ENCODE measurements around the gene SNAI1. TPM values are rescaled to one million over a fixed set of nuclear protein-coding genes. Genes with fewer than 3 reads are reported as not detected.

SNAI1 gene
- polyA plus RNA-seq (2013, experiment 1 of 2): 23.6 TPM
- polyA plus RNA-seq (2013, experiment 2 of 2): 20.7 TPM

- no peak within 1 kb of the TSS for H4K8ac ChIP-seq (ENCODE audit: low read depth, low read length)
- peak within 1 kb of the TSS; percentile 71 for H3K4me2 ChIP-seq (ENCODE audit: low read length)
- peak within 1 kb of the TSS; percentile 17 for H3K23ac ChIP-seq (ENCODE audit: low read length)
- no peaks in the 10 kb centered on the region for H3K27me3 ChIP-seq (ENCODE audit: insufficient read depth, low read length, poor library complexity)
- H3K4me1 ChIP-seq (ENCODE audit: control insufficient read depth, low read depth, low read length): peaks cover 14% of the 10 kb centered on the region
- H2AK5ac ChIP-seq (ENCODE audit: low read length): no peak within 1 kb of the TSS
- H3K36me3 ChIP-seq (ENCODE audit: control insufficient read depth, insufficient read depth, low read length): peaks cover 3% of the 10 kb centered on the region
- H3K27ac ChIP-seq (ENCODE audit: low read depth, low read length): no peak within 1 kb of the TSS
- H3K4me3 ChIP-seq (ENCODE audit: low read length): peak within 1 kb of the TSS; percentile 93
- no peak within 1 kb of the TSS for H2BK15ac ChIP-seq (replicated peaks; ENCODE audit: low read depth)
- H2BK120ac ChIP-seq (ENCODE audit: low read depth, low read length): no peak within 1 kb of the TSS
- H2BK5ac ChIP-seq (ENCODE audit: low read length): peak within 1 kb of the TSS; percentile 76
- H3K79me2 ChIP-seq (ENCODE audit: control insufficient read depth, insufficient read depth, low read length): peaks cover 47% of the 10 kb centered on the region
- peak; percentile 92 for DNase-seq
- peaks cover 10% of the 10 kb centered on the region for H3K79me1 ChIP-seq (ENCODE audit: low read length)
- WGBS (ENCODE audit: extremely low coverage, insufficient coverage, low lambda C conversion rate): no CpG with 5 or more reads among the region's 90 CpGs
- H3K4ac ChIP-seq (ENCODE audit: low read depth, low read length): peak within 1 kb of the TSS; percentile 60
- H3K9ac ChIP-seq (ENCODE audit: low read length): peak within 1 kb of the TSS; percentile 98
- peak within 1 kb of the TSS; percentile 29 for H3K18ac ChIP-seq (ENCODE audit: low read length)
- peak within 1 kb of the TSS; percentile 97 for H3K56ac ChIP-seq (ENCODE audit: low read length)
- H4K5ac ChIP-seq (ENCODE audit: low read length): no peak within 1 kb of the TSS
These were observed at the start of gene SNAI1 for GRCh38 chr20:49982346-49983122. Gene SNAI1 (plus strand): TSS chr20:49982980. CDS start chr20:49983060, 80 bp downstream.

- no peak for DNase-seq
- H3K23ac ChIP-seq (ENCODE audit: low read length): no peak overlapping the region
- no peak overlapping the region for H2BK5ac ChIP-seq (ENCODE audit: low read length)
- no CpG with 5 or more reads among the region's 21 CpGs for WGBS (ENCODE audit: extremely low coverage, insufficient coverage, low lambda C conversion rate)
- no peak overlapping the region for H3K4me3 ChIP-seq (ENCODE audit: low read length)
- peaks cover 11% of the 10 kb centered on the region for H3K4me1 ChIP-seq (ENCODE audit: control insufficient read depth, low read depth, low read length)
- no peak overlapping the region for H3K4me2 ChIP-seq (ENCODE audit: low read length)
- no peak overlapping the region for H2BK15ac ChIP-seq (replicated peaks; ENCODE audit: low read depth)
- no peaks in the 10 kb centered on the region for H3K27me3 ChIP-seq (ENCODE audit: insufficient read depth, low read length, poor library complexity)
- no peak overlapping the region for H2AK5ac ChIP-seq (ENCODE audit: low read length)
- no peaks in the 10 kb centered on the region for H3K36me3 ChIP-seq (ENCODE audit: control insufficient read depth, insufficient read depth, low read length)
- H4K5ac ChIP-seq (ENCODE audit: low read length): no peak overlapping the region
- H3K79me1 ChIP-seq (ENCODE audit: low read length): peaks cover 7% of the 10 kb centered on the region
- no peak overlapping the region for H3K9ac ChIP-seq (ENCODE audit: low read length)
- H3K27ac ChIP-seq (ENCODE audit: low read depth, low read length): no peak overlapping the region
- no peak overlapping the region for H3K18ac ChIP-seq (ENCODE audit: low read length)
- H2BK120ac ChIP-seq (ENCODE audit: low read depth, low read length): no peak overlapping the region
- no peak overlapping the region for H3K4ac ChIP-seq (ENCODE audit: low read depth, low read length)
- no peak overlapping the region for H4K8ac ChIP-seq (ENCODE audit: low read depth, low read length)
- peaks cover 38% of the 10 kb centered on the region for H3K79me2 ChIP-seq (ENCODE audit: control insufficient read depth, insufficient read depth, low read length)
- H3K56ac ChIP-seq (ENCODE audit: low read length): no peak overlapping the region
These were observed 47.0 kb upstream of the SNAI1 start for GRCh38 chr20:49935746-49936152.

- peak; percentile 91 for DNase-seq
- H3K79me1 ChIP-seq (ENCODE audit: low read length): peaks cover 12% of the 10 kb centered on the region
- H2BK15ac ChIP-seq (replicated peaks; ENCODE audit: low read depth): no peak within 1 kb of the TSS
- H3K18ac ChIP-seq (ENCODE audit: low read length): peak within 1 kb of the TSS; percentile 75
- no peak within 1 kb of the TSS for H2AK5ac ChIP-seq (ENCODE audit: low read length)
- peak within 1 kb of the TSS; percentile 77 for H3K9ac ChIP-seq (ENCODE audit: low read length)
- no CpG with 5 or more reads among the region's 79 CpGs for WGBS (ENCODE audit: extremely low coverage, insufficient coverage, low lambda C conversion rate)
- H3K56ac ChIP-seq (ENCODE audit: low read length): peak within 1 kb of the TSS; percentile 85
- peak within 1 kb of the TSS; percentile 29 for H3K23ac ChIP-seq (ENCODE audit: low read length)
- H4K5ac ChIP-seq (ENCODE audit: low read length): no peak within 1 kb of the TSS
- peaks cover under 1% of the 10 kb centered on the region for H3K36me3 ChIP-seq (ENCODE audit: control insufficient read depth, insufficient read depth, low read length)
- peak within 1 kb of the TSS; percentile 64 for H3K4me3 ChIP-seq (ENCODE audit: low read length)
- H2BK5ac ChIP-seq (ENCODE audit: low read length): no peak within 1 kb of the TSS
- no peak within 1 kb of the TSS for H2BK120ac ChIP-seq (ENCODE audit: low read depth, low read length)
- peak within 1 kb of the TSS; percentile 56 for H3K4ac ChIP-seq (ENCODE audit: low read depth, low read length)
- H3K4me1 ChIP-seq (ENCODE audit: control insufficient read depth, low read depth, low read length): peaks cover 11% of the 10 kb centered on the region
- H3K27ac ChIP-seq (ENCODE audit: low read depth, low read length): no peak within 1 kb of the TSS
- H3K27me3 ChIP-seq (ENCODE audit: insufficient read depth, low read length, poor library complexity): no peaks in the 10 kb centered on the region
- peak within 1 kb of the TSS; percentile 84 for H3K4me2 ChIP-seq (ENCODE audit: low read length)
- H4K8ac ChIP-seq (ENCODE audit: low read depth, low read length): no peak within 1 kb of the TSS
- peaks cover 44% of the 10 kb centered on the region for H3K79me2 ChIP-seq (ENCODE audit: control insufficient read depth, insufficient read depth, low read length)
These were observed 46.4 kb upstream of the SNAI1 start, which contains the start of gene RNF114 for GRCh38 chr20:49936153-49937026. Gene RNF114 (plus strand): TSS chr20:49936397. CDS start chr20:49936413, 16 bp downstream.

GRCh38 chr20:49937027-49937929 is 45.5 kb upstream of the SNAI1 start:
- Histone ChIP-seq H3K4me2 (ENCODE audit: low read length) (peak overlapping the region; percentile 84), H3K27me3 (ENCODE audit: insufficient read depth, low read length, poor library complexity) (no peaks in the 10 kb centered on the region), H4K8ac (ENCODE audit: low read depth, low read length) (no peak overlapping the region), H3K4ac (ENCODE audit: low read depth, low read length) (no peak overlapping the region), H3K18ac (ENCODE audit: low read length) (no peak overlapping the region), H2AK5ac (ENCODE audit: low read length) (no peak overlapping the region), H2BK120ac (ENCODE audit: low read depth, low read length) (no peak overlapping the region), H3K9ac (ENCODE audit: low read length) (peak overlapping the region; percentile 77), H3K23ac (ENCODE audit: low read length) (peak overlapping the region; percentile 29), H3K4me3 (ENCODE audit: low read length) (peak overlapping the region; percentile 64), H4K5ac (ENCODE audit: low read length) (no peak overlapping the region), H3K36me3 (ENCODE audit: control insufficient read depth, insufficient read depth, low read length) (peaks cover 2% of the 10 kb centered on the region), H3K4me1 (ENCODE audit: control insufficient read depth, low read depth, low read length) (peaks cover 11% of the 10 kb centered on the region), H3K79me1 (ENCODE audit: low read length) (peaks cover 15% of the 10 kb centered on the region), H3K27ac (ENCODE audit: low read depth, low read length) (no peak overlapping the region), H3K79me2 (ENCODE audit: control insufficient read depth, insufficient read depth, low read length) (peaks cover 51% of the 10 kb centered on the region), H2BK5ac (ENCODE audit: low read length) (no peak overlapping the region), H2BK15ac (replicated peaks; ENCODE audit: low read depth) (no peak overlapping the region), H3K56ac (ENCODE audit: low read length) (peak overlapping the region; percentile 85)
- DNase-seq: peak; percentile 71
- WGBS (ENCODE audit: extremely low coverage, insufficient coverage, low lambda C conversion rate): no CpG with 5 or more reads among the region's 12 CpGs
